Skeletal muscle tissue (tissue), 4 donors: Measurements from ENCODE around the gene ALX4. TPM values are rescaled to one million over a fixed set of nuclear protein-coding genes. Genes with fewer than 3 reads are reported as not detected.

Experiments used
- H3K27ac ChIP-seq: one replicate; pipeline ENCODE4 v1.7.0; 2013; ENCODE audit warnings: mild to moderate bottlenecking, low read depth, low read length, inconsistent platforms
- H3K27me3 ChIP-seq, 3 donors: one replicate each; pipeline ENCODE4 v1.7.0; 2013; ENCODE audit warnings: low read length in 3 of 3; ENCODE audit not compliant: control insufficient read depth in 3 of 3, insufficient read depth in 3 of 3
- H3K36me3 ChIP-seq, 3 donors: one replicate each; pipeline ENCODE4 v1.7.0; 2013; ENCODE audit warnings: low read length in 3 of 3; ENCODE audit not compliant: control insufficient read depth in 3 of 3, insufficient read depth in 3 of 3
- H3K4me1 ChIP-seq, 3 donors: one replicate each; pipeline ENCODE4 v1.7.0; 2013; ENCODE audit warnings: low read length in 3 of 3, mild to moderate bottlenecking in 3 of 3; ENCODE audit not compliant: control insufficient read depth in 3 of 3, insufficient read depth in 3 of 3
- H3K4me3 ChIP-seq, 3 donors: one replicate each; pipeline ENCODE4 v1.7.0; 2013; ENCODE audit warnings: low read length in 3 of 3
- H3K9ac ChIP-seq, 3 donors: one replicate each; pipeline ENCODE4 v1.7.0; 2013; ENCODE audit warnings: low read length in 3 of 3, mild to moderate bottlenecking in 3 of 3, moderate library complexity in 2 of 3, low read depth in 1 of 3
- H3K9me3 ChIP-seq, 3 donors: one replicate each; pipeline ENCODE4 v1.7.0; 2013; ENCODE audit warnings: low read length in 3 of 3; ENCODE audit not compliant: control insufficient read depth in 3 of 3
- total RNA-seq: library from RNA; depleted of rRNA; stranded (reverse); fragments of >200 nt; gene quantifications from one replicate; pipeline ENCODE4 v1.2.3, GENCODE V29; 2014
- donor health status: Osteomylitis.

ALX4 gene
- total RNA-seq, 1 donor from 2014 or later = 2.1 TPM

- no peaks in the 10 kb centered on the region for H3K27me3 ChIP-seq
- no peak overlapping the region for H3K27ac ChIP-seq
- peaks cover 0 to 3% (median 0%) of the 10 kb centered on the region in 3 donors for H3K9me3 ChIP-seq
- no peak overlapping the region for H3K4me3 ChIP-seq
- no peaks in the 10 kb centered on the region for H3K36me3 ChIP-seq
- H3K9ac ChIP-seq = no peak overlapping the region
- no peaks in the 10 kb centered on the region for H3K4me1 ChIP-seq
Measured at GRCh38 chr11:44270403-44271273, 39.3 kb downstream of the ALX4 start.

GRCh38 chr11:44269369-44270351, 40.3 kb downstream of the ALX4 start:
- H3K9me3 ChIP-seq = peaks cover 0 to 3% (median 0%) of the 10 kb centered on the region in 3 donors
- H3K36me3 ChIP-seq = no peaks in the 10 kb centered on the region
- no peaks in the 10 kb centered on the region for H3K4me1 ChIP-seq
- H3K4me3 ChIP-seq = no peak overlapping the region
- no peak overlapping the region for H3K27ac ChIP-seq
- no peak overlapping the region for H3K9ac ChIP-seq
- no peaks in the 10 kb centered on the region for H3K27me3 ChIP-seq

- no peak overlapping the region for H3K27ac ChIP-seq
- no peaks in the 10 kb centered on the region for H3K27me3 ChIP-seq
- no peaks in the 10 kb centered on the region for H3K4me1 ChIP-seq
- no peak overlapping the region for H3K4me3 ChIP-seq
- no peak overlapping the region for H3K9ac ChIP-seq
- H3K36me3 ChIP-seq = no peaks in the 10 kb centered on the region
- peaks cover 0 to 3% (median 0%) of the 10 kb centered on the region in 3 donors for H3K9me3 ChIP-seq
Measured at GRCh38 chr11:44268614-44269080, 41.3 kb downstream of the ALX4 start.

GRCh38 chr11:44267750-44268613, 42.0 kb downstream of the ALX4 start:
- peaks cover 0 to 3% (median 0%) of the 10 kb centered on the region in 3 donors for H3K9me3 ChIP-seq
- no peak overlapping the region for H3K27ac ChIP-seq
- H3K27me3 ChIP-seq = no peaks in the 10 kb centered on the region
- no peaks in the 10 kb centered on the region for H3K4me1 ChIP-seq
- no peak overlapping the region for H3K4me3 ChIP-seq
- no peaks in the 10 kb centered on the region for H3K36me3 ChIP-seq
- no peak overlapping the region for H3K9ac ChIP-seq

- peaks cover 0 to 3% (median 0%) of the 10 kb centered on the region in 3 donors for H3K9me3 ChIP-seq
- no peaks in the 10 kb centered on the region for H3K27me3 ChIP-seq
- no peaks in the 10 kb centered on the region for H3K4me1 ChIP-seq
- H3K9ac ChIP-seq = no peak overlapping the region
- no peak overlapping the region for H3K27ac ChIP-seq
- no peak overlapping the region for H3K4me3 ChIP-seq
- H3K36me3 ChIP-seq = no peaks in the 10 kb centered on the region
Measured at GRCh38 chr11:44267006-44267749, 42.8 kb downstream of the ALX4 start.

- Histone ChIP-seq H3K9ac (no peak overlapping the region), H3K36me3 (no peaks in the 10 kb centered on the region), H3K9me3 (peaks cover 0 to 3% (median 0%) of the 10 kb centered on the region in 3 donors), H3K27me3 (no peaks in the 10 kb centered on the region), H3K27ac (no peak overlapping the region), H3K4me1 (peaks cover 0 to under 1% (median 0%) of the 10 kb centered on the region in 3 donors), H3K4me3 (no peak overlapping the region)
Measured at GRCh38 chr11:44266056-44266780, 43.7 kb downstream of the ALX4 start.

GRCh38 chr11:44264761-44265160, 45.2 kb downstream of the ALX4 start:
- no peaks in the 10 kb centered on the region for H3K27me3 ChIP-seq
- H3K4me3 ChIP-seq = no peak overlapping the region
- H3K4me1 ChIP-seq = peaks cover 7 to 14% (median 8%) of the 10 kb centered on the region in 3 donors
- H3K9me3 ChIP-seq = peaks cover 0 to 3% (median 0%) of the 10 kb centered on the region in 3 donors
- no peaks in the 10 kb centered on the region for H3K36me3 ChIP-seq
- no peak overlapping the region for H3K27ac ChIP-seq
- H3K9ac ChIP-seq = no peak overlapping the region

- no peaks in the 10 kb centered on the region for H3K36me3 ChIP-seq
- H3K27ac ChIP-seq = no peak overlapping the region
- no peaks in the 10 kb centered on the region for H3K27me3 ChIP-seq
- no peak overlapping the region for H3K9ac ChIP-seq
- H3K9me3 ChIP-seq = peaks cover 0 to 3% (median 0%) of the 10 kb centered on the region in 3 donors
- no peak overlapping the region for H3K4me3 ChIP-seq
- H3K4me1 ChIP-seq = peaks cover 10 to 17% (median 11%) of the 10 kb centered on the region in 3 donors
Measured at GRCh38 chr11:44264438-44264749, 45.5 kb downstream of the ALX4 start.
